ENCODE results near the gene ASCC2. TPM values are rescaled to one million over a fixed set of nuclear protein-coding genes. Genes with fewer than 3 reads are reported as not detected.
A peak's percentile ranks its signal among the peaks of the same experiment; 100 is the strongest.

ASCC2 gene
- total and polyA plus RNA-seq, 2 of the 4 experiments (the other 2 are of a cell fraction) = 40.0 to 62.2 TPM

DNA sequence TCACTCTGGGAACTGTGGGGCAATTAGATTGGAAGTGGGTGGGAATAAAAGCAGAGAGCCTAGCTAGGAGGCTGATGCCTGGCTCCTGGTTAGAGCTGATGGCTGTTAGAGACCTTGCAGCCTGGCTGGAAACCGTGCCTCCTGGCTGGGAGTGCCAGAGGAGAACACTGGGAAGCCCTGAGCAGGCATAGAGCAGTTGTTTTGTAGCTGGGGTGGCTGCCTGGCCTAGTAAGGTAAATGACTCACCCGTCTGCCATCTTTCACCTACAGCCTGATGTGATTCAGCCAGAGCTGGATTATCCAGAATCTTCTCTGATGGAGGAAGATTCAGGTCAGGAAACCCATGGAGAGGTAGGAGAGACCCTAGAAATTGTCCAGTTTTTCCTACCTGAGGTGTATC lies 64.8 kb downstream of the ASCC2 start:
- H2AK9ac ChIP-seq (replicated peaks; ENCODE audit: low read depth, low read length, poor library complexity) = no peak overlapping the region
- CTCF ChIA-PET = interaction anchor here (0.7 to 2.1 kb wide), 6 partner anchors 8 to 315 kb away, joined by 3 to 4 read pairs (median 3); no protein-coding TSS in a partner anchor
- peak overlapping the region; percentile 93 for H2AK5ac ChIP-seq (ENCODE audit: low read depth, low read length)
- H3K36me3 ChIP-seq (ENCODE audit: control insufficient read depth, insufficient read depth, low read length) = peaks cover 12% of the 10 kb centered on the region
- dilution Hi-C loops (cut with HindIII; ENCODE audit: low sequenced_read_pairs, unreplicated experiment) = no loop called here
- H3K27me3 ChIP-seq (ENCODE audit: control insufficient read depth, insufficient read depth, low read length) = no peaks in the 10 kb centered on the region
- peak overlapping the region; percentile 85 for H2BK5ac ChIP-seq (ENCODE audit: low read depth, low read length, poor library complexity, severe bottlenecking)
- peak overlapping the region; percentile 22; the same call in 1 of the 2 replicates for H4K5ac ChIP-seq (ENCODE audit: low read depth, low read length)
- H2BK20ac ChIP-seq (ENCODE audit: low read depth, low read length) = peak overlapping the region; percentile 84
- intact Hi-C loops (cut with micrococcal nuclease) = loop anchor here (2.0 kb wide), 1 partner anchor 66 kb away; the partner anchor contains the start of gene ASCC2
- in situ Hi-C loops (cut with MboI; ENCODE audit: low sequenced_read_pairs) = no loop called here
- peak overlapping the region; percentile 64 for H3K14ac ChIP-seq (replicated peaks; ENCODE audit: low read depth, low read length)
- H3K4me2 ChIP-seq (ENCODE audit: low read depth, low read length) = no peak overlapping the region
- no TSS peak for BruUV-seq (replicated peaks)
- H3K9ac ChIP-seq (ENCODE audit: low read depth, low read length) = 0 out of 2 replicates have a peak overlapping the region, but pooled peaks have one; percentile 50
- H3K79me1 ChIP-seq (ENCODE audit: low read depth in 1 of 2, low read length in 2 of 2) = peaks cover 10 to 28% of the 10 kb centered on the region in 2 experiments; a peak in 3 of 4 replicates
- peak overlapping the region; percentile 5; the same call in 1 of the 2 replicates for H3K18ac ChIP-seq (ENCODE audit: low read depth, low read length)
- peak overlapping the region; percentile 88 for H2AFZ ChIP-seq (replicated peaks; ENCODE audit: low read length, poor library complexity)
- DNase-seq = peak; percentile 61
- peak; percentile 58 for ATAC-seq (ENCODE audit: low read depth)
- POLR2A ChIA-PET (ENCODE audit: unreplicated experiment) = no interaction called here
- H3K9me3 ChIP-seq (ENCODE audit: control insufficient read depth, insufficient read depth, low read length) = no peaks in the 10 kb centered on the region
- no peak overlapping the region for H3K23ac ChIP-seq (ENCODE audit: low read depth, low read length)
- peaks cover 2% of the 10 kb centered on the region; the same call in 1 of the 2 replicates for H4K20me1 ChIP-seq (ENCODE audit: insufficient read depth, low read length)
- H3K4me3 ChIP-seq (ENCODE audit: insufficient read depth, low read depth, low read length) = no peak overlapping the region
- peak overlapping the region; percentile 78 for H3K27ac ChIP-seq (ENCODE audit: insufficient read depth, low read length)
- H3K4me1 ChIP-seq (ENCODE audit: control insufficient read depth, insufficient read depth, low read length) = peaks cover 11% of the 10 kb centered on the region
- TF ChIP-seq SMC3 (IDR thresholded peaks at IDR 0.05; ENCODE audit: low read depth, low read length) = no peak
- peak; percentile 32; the same call in 1 of the 2 replicates for TF ChIP-seq FOS (IDR thresholded peaks at IDR 0.05; ENCODE audit: low read depth, low read length)
- no peak for TF ChIP-seq RCOR1 (IDR thresholded peaks at IDR 0.05; ENCODE audit: insufficient replicate concordance, low read length)
- TF ChIP-seq CEBPB (IDR thresholded peaks at IDR 0.05; ENCODE audit: low read depth, low read length) = no peak
- no peaks in the 10 kb centered on the region for H3K9me1 ChIP-seq (ENCODE audit: insufficient read depth, low read length)
- H2BK15ac ChIP-seq (ENCODE audit: low read depth, low read length) = peak overlapping the region; percentile 89; the same call in 1 of the 3 replicates
- H4K8ac ChIP-seq (ENCODE audit: low read depth in 2 of 2, low read length in 2 of 2) = peak overlapping the region; percentile 53 to 73
- peak overlapping the region; percentile 91 for H3K4ac ChIP-seq (ENCODE audit: low read depth, low read length)
- H4K91ac ChIP-seq (ENCODE audit: insufficient read depth, low read depth, low read length) = peak overlapping the region; percentile 70
- 50% methylated on average over 1 of the region's 2 CpGs; no CpG with 5 or more reads in 1 of the 2 experiments for WGBS, 2 experiments (ENCODE audit: extremely low coverage in 2 of 2, insufficient read length in 1 of 2)
- H2BK120ac ChIP-seq (ENCODE audit: low read depth, low read length) = peak overlapping the region; percentile 85
- H3K56ac ChIP-seq (ENCODE audit: extremely low read depth, insufficient read depth, low read length) = peak overlapping the region; percentile 66; the same call in 1 of the 2 replicates

All from IMR-90 (cell line).